Endodermal cell (in vitro differentiated cells): ENCODE measurements around the gene KAT7. TPM values are rescaled to one million over a fixed set of nuclear protein-coding genes. Genes with fewer than 3 reads are reported as not detected.

Experiments used
- DNase-seq: peaks from one replicate; pipeline ENCODE4 v3.0.0-alpha.2; 2017
- H3K27ac ChIP-seq: 2 replicates; pipeline ENCODE4 v1.5.1; 2013; ENCODE audit warnings: mild to moderate bottlenecking, low read depth, low read length, moderate library complexity
- H3K27me3 ChIP-seq: 2 replicates; pipeline ENCODE4 v1.6.1; 2013; ENCODE audit warnings: mild to moderate bottlenecking, low read length, moderate library complexity; ENCODE audit not compliant: insufficient read depth, control insufficient read depth, poor library complexity, severe bottlenecking
- H3K36me3 ChIP-seq: 2 replicates; pipeline ENCODE4 v1.7.0; 2013; ENCODE audit warnings: mild to moderate bottlenecking, low read length, moderate library complexity; ENCODE audit not compliant: control insufficient read depth, insufficient read depth
- H3K4me1 ChIP-seq: one replicate; pipeline ENCODE4 v1.7.0; 2013; ENCODE audit warnings: low read length; ENCODE audit not compliant: control insufficient read depth, insufficient read depth
- H3K4me3 ChIP-seq: 2 replicates; pipeline ENCODE4 v1.5.1; 2013; ENCODE audit warnings: mild to moderate bottlenecking, low read length, moderate library complexity
- H3K9ac ChIP-seq: 2 replicates; pipeline ENCODE4 v1.6.1; 2013; ENCODE audit warnings: mild to moderate bottlenecking, low read length, moderate library complexity; ENCODE audit not compliant: poor library complexity, severe bottlenecking; ENCODE audit errors: extremely low read depth
- H3K9me3 ChIP-seq: 2 replicates; pipeline ENCODE4 v1.6.1; 2013; ENCODE audit warnings: mild to moderate bottlenecking, low read length, moderate library complexity; ENCODE audit not compliant: control insufficient read depth
- H3K27ac Mint-ChIP-seq: 2 replicates; pipeline ENCODE4 v1.8.0; 2020; ENCODE audit warnings: mixed read lengths
- H3K27me3 Mint-ChIP-seq: 2 replicates; pipeline ENCODE4 v1.8.0; 2021; ENCODE audit warnings: mild to moderate bottlenecking, mixed read lengths; ENCODE audit not compliant: insufficient read depth
- H3K36me3 Mint-ChIP-seq: 2 replicates; pipeline ENCODE4 v1.8.0; 2020; ENCODE audit warnings: low read depth, mixed read lengths
- H3K4me1 Mint-ChIP-seq: 2 replicates; pipeline ENCODE4 v1.8.0; 2020; ENCODE audit warnings: mixed read lengths
- H3K4me3 Mint-ChIP-seq: 2 replicates; pipeline ENCODE4 v1.8.0; 2020; ENCODE audit warnings: mild to moderate bottlenecking, moderate library complexity, mixed read lengths
- H3K9me3 Mint-ChIP-seq: 2 replicates; pipeline ENCODE4 v1.8.0; 2020; ENCODE audit warnings: mild to moderate bottlenecking, mixed read lengths
- CTCF ChIP-seq: fragments of 200-600 bp; sonication (generic); conservative IDR thresholded peaks from 2 replicates; pipeline ENCODE4 v1.5.0; 2021; ENCODE audit warnings: antibody characterized with exemption, mild to moderate bottlenecking
- WGBS, 2 experiments: methylation state at CpG; one replicate each; pipeline versions ENCODE4 v1.1.5 to v1.1.7; 2013; ENCODE audit warnings: missing lambda C conversion rate in 2 of 2, mixed read lengths in 1 of 2; ENCODE audit not compliant: insufficient coverage in 1 of 2, insufficient read length in 1 of 2; 5-methylcytosine and 5-hydroxymethylcytosine counted together
- total RNA-seq, 2 donors: library from RNA; stranded (reverse); fragmentation: NEBNext Ultra II Directional in 1 of 2; extraction: Animal tissue kit (Norgen Biotek cat#: 25700) in 1 of 2; gene quantifications; 2 replicates in 1 of 2; 3 replicates in 1 of 2; pipeline ENCODE4 v1.2.1, GENCODE V29; 2021

The KAT7 gene
- total RNA-seq, 2 donors from 2014 or later: 77.8 to 80.5 TPM

DNA sequence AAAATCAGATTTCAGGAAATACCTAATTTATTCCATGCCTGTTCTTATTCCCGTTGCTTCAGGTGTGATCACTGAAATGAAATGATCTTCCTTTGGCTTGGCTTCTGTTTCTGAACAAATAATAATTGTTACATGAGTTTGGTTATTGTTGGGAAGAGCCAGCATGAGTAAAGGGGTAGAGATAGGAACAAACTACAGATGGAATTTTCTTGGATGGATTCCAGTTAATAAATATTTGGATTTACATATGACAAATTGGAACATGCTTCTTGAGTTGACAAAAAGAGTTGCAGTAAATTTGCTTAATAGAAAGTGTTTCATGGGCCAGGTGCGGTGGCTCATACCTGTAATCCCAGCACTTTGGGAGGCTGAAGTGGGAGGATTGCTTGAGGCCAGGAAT lies 31.2 kb downstream of the KAT7 start:
- peaks cover 11% of the 10 kb centered on the region for H3K4me1 ChIP-seq
- H3K36me3 ChIP-seq: peaks cover 92% of the 10 kb centered on the region
- Mint-ChIP-seq H3K27ac (no peak overlapping the region), H3K9me3 (no peaks in the 10 kb centered on the region), H3K36me3 (peaks cover 69% of the 10 kb centered on the region), H3K27me3 (no peaks in the 10 kb centered on the region), H3K4me1 (peaks cover 46% of the 10 kb centered on the region), H3K4me3 (no peak overlapping the region)
- H3K27me3 ChIP-seq: no peaks in the 10 kb centered on the region
- TF ChIP-seq CTCF: no peak
- H3K4me3 ChIP-seq: no peak overlapping the region
- no peak for DNase-seq
- no peak overlapping the region for H3K27ac ChIP-seq
- H3K9ac ChIP-seq: no peak overlapping the region
- H3K9me3 ChIP-seq: no peaks in the 10 kb centered on the region
- 81 to 99% methylated on average over 2 of the region's 2 CpGs for WGBS, 2 experiments

GRCh38 chr17:49820773-49821172 lies 32.3 kb downstream of the KAT7 start:
- no peak overlapping the region for H3K27ac ChIP-seq
- no peaks in the 10 kb centered on the region for H3K9me3 Mint-ChIP-seq
- DNase-seq: no peak
- H3K4me3 Mint-ChIP-seq: no peak overlapping the region
- H3K36me3 Mint-ChIP-seq: peaks cover 77% of the 10 kb centered on the region
- H3K27me3 ChIP-seq: no peaks in the 10 kb centered on the region
- H3K9ac ChIP-seq: no peak overlapping the region
- H3K4me3 ChIP-seq: no peak overlapping the region
- no peaks in the 10 kb centered on the region for H3K9me3 ChIP-seq
- H3K27me3 Mint-ChIP-seq: no peaks in the 10 kb centered on the region
- no peak for TF ChIP-seq CTCF
- peaks cover 4% of the 10 kb centered on the region for H3K4me1 ChIP-seq
- peaks cover 95% of the 10 kb centered on the region for H3K36me3 ChIP-seq
- 89 to 100% methylated on average over 1 of the region's 1 CpG for WGBS, 2 experiments
- H3K4me1 Mint-ChIP-seq: peaks cover 34% of the 10 kb centered on the region
- peak overlapping the region; percentile 50 for H3K27ac Mint-ChIP-seq

DNA sequence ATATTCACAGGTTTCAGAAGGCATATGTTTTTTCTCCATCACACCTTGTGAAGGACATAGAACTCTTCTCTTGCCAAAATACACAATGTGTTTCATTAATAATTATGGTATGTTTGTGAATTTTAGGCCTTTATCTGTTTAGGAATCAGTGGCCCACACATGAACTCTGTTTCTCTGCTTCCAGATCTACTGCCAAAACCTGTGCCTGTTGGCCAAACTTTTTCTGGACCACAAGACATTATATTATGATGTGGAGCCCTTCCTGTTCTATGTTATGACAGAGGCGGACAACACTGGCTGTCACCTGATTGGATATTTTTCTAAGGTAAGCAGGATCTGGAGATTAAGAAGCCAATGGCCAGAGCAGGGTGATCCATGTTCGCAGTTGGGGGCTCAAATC lies 33.0 kb downstream of the KAT7 start:
- Mint-ChIP-seq H3K27ac (peak overlapping the region; percentile 50), H3K9me3 (no peaks in the 10 kb centered on the region), H3K4me3 (no peak overlapping the region), H3K36me3 (peaks cover 83% of the 10 kb centered on the region), H3K4me1 (peaks cover 27% of the 10 kb centered on the region), H3K27me3 (no peaks in the 10 kb centered on the region)
- DNase-seq: no peak
- Histone ChIP-seq H3K4me3 (no peak overlapping the region), H3K27ac (no peak overlapping the region), H3K9ac (no peak overlapping the region), H3K9me3 (no peaks in the 10 kb centered on the region), H3K4me1 (no peaks in the 10 kb centered on the region), H3K36me3 (peaks cover 95% of the 10 kb centered on the region), H3K27me3 (no peaks in the 10 kb centered on the region)
- TF ChIP-seq CTCF: no peak
- WGBS, 2 experiments: 93% methylated on average over 2 of the region's 2 CpGs; no CpG with 5 or more reads in 1 of the 2 experiments
